Gastroesophageal sphincter (tissue), 3 donors: ENCODE data around the gene RXFP1.

Source experiments
- POLR2A ChIP-seq, 2 donors: fragments of 450-650 bp; IDR thresholded peaks; one replicate each; pipeline ENCODE4 v1.6.1; 2017; ENCODE audit warnings: antibody characterized with exemption in 2 of 2, mild to moderate bottlenecking in 2 of 2, moderate library complexity in 1 of 2
- TF ChIP-seq, protein P1 (sequence below), 4 experiments: fragments of 200-600 bp in 2 of 4; fragments of 450-650 bp in 2 of 4; sonication (generic) in 1 of 4; IDR thresholded peaks; one replicate each; pipeline ENCODE4 v1.5.1; 2017 to 2019; ENCODE audit warnings: antibody characterized with exemption in 4 of 4, mild to moderate bottlenecking in 2 of 4, moderate library complexity in 2 of 4

DNA sequence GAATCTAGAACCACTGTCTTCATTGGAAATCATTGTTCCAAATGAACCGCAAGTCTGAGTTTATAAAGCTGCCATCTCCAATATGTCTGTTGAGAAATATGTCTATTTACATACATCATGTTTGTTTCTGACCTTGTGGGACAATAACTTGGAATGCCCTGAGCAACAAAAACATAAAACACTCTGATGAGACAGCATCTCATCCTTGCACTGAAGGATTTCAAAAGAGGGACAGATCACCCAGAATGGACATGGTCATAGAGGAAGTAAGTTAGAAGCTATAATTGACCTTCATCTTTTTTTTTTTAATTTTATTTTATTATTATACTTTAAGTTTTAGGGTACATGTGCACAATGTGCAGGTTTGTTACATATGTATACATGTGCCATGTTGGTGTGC, 22.5 kb downstream of the RXFP1 start:
- TF ChIP-seq, protein P1, sequence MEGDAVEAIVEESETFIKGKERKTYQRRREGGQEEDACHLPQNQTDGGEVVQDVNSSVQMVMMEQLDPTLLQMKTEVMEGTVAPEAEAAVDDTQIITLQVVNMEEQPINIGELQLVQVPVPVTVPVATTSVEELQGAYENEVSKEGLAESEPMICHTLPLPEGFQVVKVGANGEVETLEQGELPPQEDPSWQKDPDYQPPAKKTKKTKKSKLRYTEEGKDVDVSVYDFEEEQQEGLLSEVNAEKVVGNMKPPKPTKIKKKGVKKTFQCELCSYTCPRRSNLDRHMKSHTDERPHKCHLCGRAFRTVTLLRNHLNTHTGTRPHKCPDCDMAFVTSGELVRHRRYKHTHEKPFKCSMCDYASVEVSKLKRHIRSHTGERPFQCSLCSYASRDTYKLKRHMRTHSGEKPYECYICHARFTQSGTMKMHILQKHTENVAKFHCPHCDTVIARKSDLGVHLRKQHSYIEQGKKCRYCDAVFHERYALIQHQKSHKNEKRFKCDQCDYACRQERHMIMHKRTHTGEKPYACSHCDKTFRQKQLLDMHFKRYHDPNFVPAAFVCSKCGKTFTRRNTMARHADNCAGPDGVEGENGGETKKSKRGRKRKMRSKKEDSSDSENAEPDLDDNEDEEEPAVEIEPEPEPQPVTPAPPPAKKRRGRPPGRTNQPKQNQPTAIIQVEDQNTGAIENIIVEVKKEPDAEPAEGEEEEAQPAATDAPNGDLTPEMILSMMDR (IDR thresholded peaks at IDR 0.05) = no peak
- no peak for TF ChIP-seq POLR2A (IDR thresholded peaks at IDR 0.05)
